ENCODE measurements around the gene EVA1C. TPM values are rescaled to one million over a fixed set of nuclear protein-coding genes. Genes with fewer than 3 reads are reported as not detected.

Gene EVA1C
- total RNA-seq, 2 experiments from 2014 or later: 11.1 to 12.7 TPM

GRCh38 chr21:32482565-32483292 is 70.2 kb downstream of the EVA1C start:
- DNase-seq: no peak
- ATAC-seq (ENCODE audit: poor library complexity): no peak
- H3K4me3 Mint-ChIP-seq: no peak overlapping the region
- ChIA-PET POLR2A (no interaction called here), CTCF (no interaction called here)
- H3K4me1 ChIP-seq (ENCODE audit: insufficient read depth, low read length): no peaks in the 10 kb centered on the region
- H3K27me3 ChIP-seq (ENCODE audit: control insufficient read depth in 1 of 2, insufficient read depth in 2 of 2, low read length in 2 of 2): no peaks in the 10 kb centered on the region
- no peaks in the 10 kb centered on the region for H3K4me1 Mint-ChIP-seq (ENCODE audit: low read depth)
- no peaks in the 10 kb centered on the region for H3K9me3 ChIP-seq (ENCODE audit: control insufficient read depth in 1 of 2, insufficient read depth in 1 of 2, low read length in 2 of 2)
- TF ChIP-seq CTCF (IDR thresholded peaks at IDR 0.05): no peak
- peaks cover 13% of the 10 kb centered on the region for H3K36me3 Mint-ChIP-seq (ENCODE audit: low read depth)
- no peak overlapping the region for H3K27ac Mint-ChIP-seq
- intact Hi-C loops (cut with DNase I, micrococcal nuclease): no loop called here
- H3K36me3 ChIP-seq (ENCODE audit: insufficient read depth, low read length): no peaks in the 10 kb centered on the region
- H3K27ac ChIP-seq (ENCODE audit: low read depth in 1 of 2, low read length in 2 of 2): no peak overlapping the region
- H3K9me3 Mint-ChIP-seq: no peaks in the 10 kb centered on the region
- H3K4me3 ChIP-seq (ENCODE audit: low read length): no peak overlapping the region
- H3K27me3 Mint-ChIP-seq: no peaks in the 10 kb centered on the region

- H3K9me3 Mint-ChIP-seq: no peaks in the 10 kb centered on the region
- CTCF ChIA-PET: no interaction called here
- H3K27me3 Mint-ChIP-seq: no peaks in the 10 kb centered on the region
These were observed 70.7 kb downstream of the EVA1C start for GRCh38 chr21:32483293-32483595.

DNA sequence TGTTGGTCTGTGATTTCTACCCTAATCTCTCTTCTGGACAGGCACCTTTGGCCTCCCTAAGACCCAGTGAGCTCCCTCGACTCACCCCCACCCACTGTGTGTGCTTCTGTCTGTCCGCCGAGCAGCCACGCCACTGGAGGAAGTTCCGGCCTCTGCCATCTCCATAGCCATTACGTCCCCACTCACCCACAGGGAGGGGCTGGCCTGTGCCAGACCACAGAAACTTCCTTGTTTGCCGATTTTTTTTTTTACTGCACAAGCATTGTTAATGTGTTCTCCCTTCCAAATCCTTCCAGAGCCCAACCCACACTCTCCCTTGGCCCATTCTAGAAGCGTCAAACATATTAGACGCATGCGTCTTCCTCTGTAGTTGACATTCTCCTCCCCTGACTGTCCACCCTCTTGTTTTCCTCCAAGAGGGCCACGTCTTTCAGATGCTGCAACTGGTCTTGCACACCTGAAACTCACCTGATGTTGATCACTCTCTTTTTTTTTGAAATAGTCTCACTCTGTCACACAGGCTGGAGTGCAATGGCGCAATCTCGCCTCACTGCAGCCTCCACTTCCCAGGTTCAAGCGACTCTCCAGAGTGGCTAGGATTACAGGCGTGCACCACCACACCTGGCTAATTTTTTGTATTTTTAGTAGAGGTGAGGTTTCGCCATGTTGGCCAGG is 72.3 kb downstream of the EVA1C start:
- H3K27ac ChIP-seq (ENCODE audit: low read depth in 1 of 2, low read length in 2 of 2): no peak overlapping the region
- intact Hi-C loops (cut with DNase I, micrococcal nuclease): no loop called here

More at GRCh38 chr21:32483293-32483595, 70.7 kb downstream of the EVA1C start:
- H3K36me3 Mint-ChIP-seq (ENCODE audit: low read depth): peaks cover 13% of the 10 kb centered on the region
- Histone ChIP-seq H3K27ac (ENCODE audit: low read depth in 1 of 2, low read length in 2 of 2) (no peak overlapping the region), H3K4me1 (ENCODE audit: insufficient read depth, low read length) (no peaks in the 10 kb centered on the region), H3K36me3 (ENCODE audit: insufficient read depth, low read length) (no peaks in the 10 kb centered on the region), H3K9me3 (ENCODE audit: control insufficient read depth in 1 of 2, insufficient read depth in 1 of 2, low read length in 2 of 2) (no peaks in the 10 kb centered on the region), H3K4me3 (ENCODE audit: low read length) (no peak overlapping the region), H3K27me3 (ENCODE audit: control insufficient read depth in 1 of 2, insufficient read depth in 2 of 2, low read length in 2 of 2) (no peaks in the 10 kb centered on the region)
- no peak overlapping the region for H3K27ac Mint-ChIP-seq
- no peak for TF ChIP-seq CTCF (IDR thresholded peaks at IDR 0.05)
- POLR2A ChIA-PET: no interaction called here
- ATAC-seq (ENCODE audit: poor library complexity) (no peak), DNase-seq (no peak)
- intact Hi-C loops (cut with DNase I, micrococcal nuclease): no loop called here
- H3K4me3 Mint-ChIP-seq: no peak overlapping the region
- no peaks in the 10 kb centered on the region for H3K4me1 Mint-ChIP-seq (ENCODE audit: low read depth)

More for the DNA sequence above, 72.3 kb downstream of the EVA1C start:
- ChIA-PET CTCF (no interaction called here), POLR2A (no interaction called here)
- Histone ChIP-seq H3K36me3 (ENCODE audit: insufficient read depth, low read length) (no peaks in the 10 kb centered on the region), H3K27me3 (ENCODE audit: control insufficient read depth in 1 of 2, insufficient read depth in 2 of 2, low read length in 2 of 2) (no peaks in the 10 kb centered on the region), H3K4me3 (ENCODE audit: low read length) (no peak overlapping the region), H3K4me1 (ENCODE audit: insufficient read depth, low read length) (no peaks in the 10 kb centered on the region), H3K9me3 (ENCODE audit: control insufficient read depth in 1 of 2, insufficient read depth in 1 of 2, low read length in 2 of 2) (no peaks in the 10 kb centered on the region)
- Mint-ChIP-seq H3K27me3 (no peaks in the 10 kb centered on the region), H3K36me3 (ENCODE audit: low read depth) (peaks cover 13% of the 10 kb centered on the region), H3K4me1 (ENCODE audit: low read depth) (no peaks in the 10 kb centered on the region), H3K9me3 (no peaks in the 10 kb centered on the region), H3K4me3 (no peak overlapping the region), H3K27ac (no peak overlapping the region)
- DNase-seq: peak in 2 of 14 experiments; percentile 1 to 17
- TF ChIP-seq CTCF (IDR thresholded peaks at IDR 0.05): no peak
- ATAC-seq (ENCODE audit: poor library complexity): no peak
